ENCODE results near the gene PIK3AP1. TPM values are rescaled to one million over a fixed set of nuclear protein-coding genes. Genes with fewer than 3 reads are reported as not detected.
"Not testable (repeated sequence)": the region's sequence is repeated elsewhere in the genome, so short reads cannot be mapped to it uniquely, and the experiment has no call there.

Gene PIK3AP1
- polyA plus RNA-seq, 2 of the 4 experiments (the other 2 are of a cell fraction) = 1.6 to 3.2 TPM

DNA sequence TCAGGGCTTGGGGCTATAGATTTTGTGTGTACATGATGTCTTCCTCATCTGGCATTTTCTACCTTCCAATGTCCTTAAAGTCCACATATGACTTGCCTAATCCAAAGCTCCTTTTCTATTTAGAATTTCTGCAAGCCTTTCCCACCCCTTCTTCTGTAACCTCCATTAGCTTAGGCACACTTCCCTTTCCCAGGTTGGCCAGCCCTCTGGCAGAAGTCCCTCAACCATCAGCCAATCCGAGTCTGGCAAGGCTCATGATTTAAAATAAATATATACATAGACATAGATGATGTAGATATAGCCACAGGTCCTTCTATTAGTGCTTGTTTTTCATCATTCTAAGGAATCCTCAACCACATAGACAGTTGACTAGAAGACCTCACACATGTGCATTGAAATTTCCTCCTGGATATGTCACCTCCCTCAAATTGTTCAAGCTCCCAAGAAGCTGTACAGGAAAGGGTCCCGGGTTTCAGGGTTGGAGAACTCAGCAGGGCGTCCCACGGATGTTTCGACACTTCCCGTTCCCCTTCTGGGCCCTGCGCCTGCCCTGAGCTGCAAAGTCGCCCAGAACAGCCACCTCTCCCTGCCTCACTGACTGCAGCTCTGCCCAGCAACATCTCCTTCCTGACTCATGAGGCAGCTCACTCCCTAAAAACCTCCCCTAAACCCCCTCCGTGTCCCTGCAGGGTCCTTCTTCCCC lies 20.4 kb upstream of the PIK3AP1 start:
- H3K9me3 ChIP-seq = no peaks in the 10 kb centered on the region
- TF ChIP-seq ZNF302 (CRISPR knock-in tag; IDR thresholded peaks at IDR 0.05) = no peak
- no peak overlapping the region for H3K4me2 ChIP-seq
- no peak overlapping the region for H3K27ac ChIP-seq
- FAIRE-seq = no peak
- no peaks in the 10 kb centered on the region for H3K4me1 ChIP-seq
- WGBS (ENCODE audit: missing lambda C conversion rate) = 58% methylated on average over 9 of the region's 9 CpGs
- POLR2A ChIA-PET = no interaction called here
- CTCF ChIA-PET = interaction anchor here (1.1 to 1.5 kb wide), 2 partner anchors 12 to 23 kb away, joined by 5 to 6 read pairs; no protein-coding TSS in a partner anchor
- DNase-seq (ENCODE audit: low read depth in 1 of 2, low spot score in 1 of 2) = no peak
- ATAC-seq = no peak
- H3K4me3 ChIP-seq = no peak overlapping the region

DNA sequence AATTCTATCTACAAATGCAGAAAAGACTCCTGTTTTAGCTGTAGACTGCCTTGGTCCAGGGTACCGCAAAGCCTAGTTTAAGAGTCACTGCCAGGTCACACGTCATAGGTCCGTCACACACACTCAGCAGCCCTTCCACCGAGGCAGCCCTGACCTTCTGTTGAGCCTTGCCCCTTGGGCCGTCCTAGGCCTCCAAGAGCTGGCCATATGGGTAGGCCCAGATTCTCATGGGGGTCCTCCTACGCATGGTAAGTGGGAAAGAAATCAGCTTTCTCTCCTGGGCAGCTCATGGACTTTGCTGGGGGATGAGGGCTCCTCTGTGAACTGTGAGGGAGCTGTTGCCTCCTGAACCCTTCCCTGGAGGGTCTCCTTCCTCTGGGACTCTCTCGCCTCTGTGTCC lies 19.8 kb upstream of the PIK3AP1 start:
- no peak for ATAC-seq
- H3K4me2 ChIP-seq = no peak overlapping the region
- FAIRE-seq = no peak
- H3K27ac ChIP-seq = no peak overlapping the region
- CTCF ChIA-PET = interaction anchor here (0.9 to 1.5 kb wide), 2 partner anchors 24 to 90 kb away, joined by 3 to 5 read pairs; no protein-coding TSS in a partner anchor
- POLR2A ChIA-PET = no interaction called here
- TF ChIP-seq CBX8 (IDR thresholded peaks at IDR 0.05) (no peak), POLR2AphosphoS2 (conservative IDR thresholded peaks at IDR 0.05; ENCODE audit: low read length) (no peak), KDM5A (IDR thresholded peaks at IDR 0.05) (no peak), CHD4 (IDR thresholded peaks at IDR 0.05; ENCODE audit: borderline replicate concordance) (no peak), ZSCAN20 (CRISPR knock-in tag; IDR thresholded peaks at IDR 0.05) (no peak), HOXA7 (CRISPR knock-in tag; IDR thresholded peaks at IDR 0.05) (no peak), CBX2 (IDR thresholded peaks at IDR 0.05; ENCODE audit: borderline replicate concordance, low read depth) (no peak), EHF (CRISPR knock-in tag; IDR thresholded peaks at IDR 0.05) (no peak), KDM1A (IDR thresholded peaks at IDR 0.05; ENCODE audit: low read depth) (no peak)
- TF ChIP-seq, protein P1, sequence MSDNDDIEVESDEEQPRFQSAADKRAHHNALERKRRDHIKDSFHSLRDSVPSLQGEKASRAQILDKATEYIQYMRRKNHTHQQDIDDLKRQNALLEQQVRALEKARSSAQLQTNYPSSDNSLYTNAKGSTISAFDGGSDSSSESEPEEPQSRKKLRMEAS (IDR thresholded peaks at IDR 0.05) = no peak
- H3K4me3 ChIP-seq = no peak overlapping the region
- H3K9me3 ChIP-seq = no peaks in the 10 kb centered on the region
- WGBS (ENCODE audit: missing lambda C conversion rate) = 76% methylated on average over 7 of the region's 7 CpGs
- H3K4me1 ChIP-seq = no peaks in the 10 kb centered on the region
- DNase-seq (ENCODE audit: low read depth in 1 of 2, low spot score in 1 of 2) = no peak

DNA sequence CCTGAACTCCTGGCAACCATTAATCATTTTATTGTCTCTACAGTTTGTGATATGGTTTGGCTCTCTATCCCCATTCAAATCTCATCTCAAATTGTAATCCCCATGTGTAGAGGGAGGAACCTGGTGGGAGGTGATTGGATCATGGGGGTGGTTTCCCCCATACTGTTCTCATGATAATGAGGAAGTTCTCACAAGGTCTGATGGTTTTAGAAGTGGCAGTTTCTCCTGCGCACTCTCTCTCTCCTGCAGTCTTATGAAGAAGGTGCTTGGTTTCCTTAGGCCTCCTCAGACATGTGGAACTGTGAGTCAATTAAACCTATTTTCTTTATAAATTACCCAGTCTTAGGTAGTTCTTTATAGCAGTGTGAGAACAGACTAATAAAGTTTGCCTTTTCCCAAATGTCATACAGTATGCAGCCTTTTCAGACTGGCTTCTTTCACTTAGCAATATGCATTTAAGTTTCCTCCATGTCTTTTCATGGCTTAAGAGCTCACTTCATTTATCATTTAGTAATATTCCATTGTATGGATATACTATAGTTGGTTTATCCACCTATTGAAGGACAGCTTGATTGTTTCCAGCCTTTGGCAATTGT lies 17.1 kb upstream of the PIK3AP1 start:
- POLR2A ChIA-PET, FAIRE-seq: not testable (repeated sequence)

DNA sequence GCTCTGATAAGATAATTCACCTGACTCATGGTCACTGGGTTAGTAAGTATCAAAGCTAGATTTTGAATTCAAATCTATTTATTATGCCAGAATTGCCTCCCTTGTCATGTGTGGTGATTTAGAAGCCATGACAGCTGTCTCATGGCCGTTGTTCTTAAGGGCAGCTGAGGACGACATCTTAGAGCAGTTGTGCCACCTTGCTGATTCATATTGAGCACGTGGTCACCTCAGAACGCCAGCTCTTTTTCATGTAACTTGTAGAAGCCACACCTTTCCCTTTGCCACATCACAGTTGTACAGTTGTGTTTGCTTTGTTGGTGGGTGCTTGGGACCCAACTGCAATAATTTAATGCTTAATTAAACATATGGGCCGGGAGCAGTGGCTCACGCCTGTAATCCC lies 4.3 kb upstream of the PIK3AP1 start:
- Histone ChIP-seq H3K4me1 (no peaks in the 10 kb centered on the region), H3K4me2 (no peak overlapping the region), H3K27ac (no peak overlapping the region), H3K9me3 (no peaks in the 10 kb centered on the region), H3K4me3 (no peak overlapping the region)
- no peak for FAIRE-seq
- no peak for TF ChIP-seq JUNB (IDR thresholded peaks at IDR 0.05)
- TF ChIP-seq HOXA7 (CRISPR knock-in tag; IDR thresholded peaks at IDR 0.05) = no peak
- no peak for TF ChIP-seq NR3C1 (IDR thresholded peaks at IDR 0.05)
- no peak for TF ChIP-seq ZNF302 (CRISPR knock-in tag; IDR thresholded peaks at IDR 0.05)
- TF ChIP-seq PBX3 (IDR thresholded peaks at IDR 0.05) = no peak
- no peak for TF ChIP-seq KDM1A (IDR thresholded peaks at IDR 0.05; ENCODE audit: low read depth)
- TF ChIP-seq CBX2 (IDR thresholded peaks at IDR 0.05; ENCODE audit: borderline replicate concordance, low read depth) = no peak
- TF ChIP-seq JUN (IDR thresholded peaks at IDR 0.05) = no peak
- no peak for TF ChIP-seq CHD2 (IDR thresholded peaks at IDR 0.05; ENCODE audit: low read length, partially characterized antibody)
- TF ChIP-seq ZFP36 (IDR thresholded peaks at IDR 0.05; ENCODE audit: borderline replicate concordance, partially characterized antibody) = no peak
- no peak for TF ChIP-seq BCL3 (IDR thresholded peaks at IDR 0.05)
- TF ChIP-seq NPAS2 (CRISPR knock-in tag; IDR thresholded peaks at IDR 0.05; ENCODE audit: borderline replicate concordance) = no peak
- TF ChIP-seq, protein P2, sequence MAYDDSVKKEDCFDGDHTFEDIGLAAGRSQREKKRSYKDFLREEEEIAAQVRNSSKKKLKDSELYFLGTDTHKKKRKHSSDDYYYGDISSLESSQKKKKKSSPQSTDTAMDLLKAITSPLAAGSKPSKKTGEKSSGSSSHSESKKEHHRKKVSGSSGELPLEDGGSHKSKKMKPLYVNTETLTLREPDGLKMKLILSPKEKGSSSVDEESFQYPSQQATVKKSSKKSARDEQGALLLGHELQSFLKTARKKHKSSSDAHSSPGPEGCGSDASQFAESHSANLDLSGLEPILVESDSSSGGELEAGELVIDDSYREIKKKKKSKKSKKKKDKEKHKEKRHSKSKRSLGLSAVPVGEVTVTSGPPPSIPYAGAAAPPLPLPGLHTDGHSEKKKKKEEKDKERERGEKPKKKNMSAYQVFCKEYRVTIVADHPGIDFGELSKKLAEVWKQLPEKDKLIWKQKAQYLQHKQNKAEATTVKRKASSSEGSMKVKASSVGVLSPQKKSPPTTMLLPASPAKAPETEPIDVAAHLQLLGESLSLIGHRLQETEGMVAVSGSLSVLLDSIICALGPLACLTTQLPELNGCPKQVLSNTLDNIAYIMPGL (CRISPR knock-in tag; IDR thresholded peaks at IDR 0.05; ENCODE audit: borderline replicate concordance) = no peak
- no peak for TF ChIP-seq NFE2L2 (conservative IDR thresholded peaks at IDR 0.05; ENCODE audit: low read length)
- TF ChIP-seq RNF2 (IDR thresholded peaks at IDR 0.05; ENCODE audit: borderline replicate concordance, low read depth) = no peak
- TF ChIP-seq SREBF2 (IDR thresholded peaks at IDR 0.05) = no peak
- POLR2A ChIA-PET = no interaction called here
- ATAC-seq = no peak
- CTCF ChIA-PET = interaction anchor here (0.6 kb wide), 1 partner anchor 187 kb away, joined by 3 read pairs; no protein-coding TSS in a partner anchor
- 57% methylated on average over 6 of the region's 6 CpGs for WGBS (ENCODE audit: missing lambda C conversion rate)
- DNase-seq (ENCODE audit: low read depth in 1 of 2, low spot score in 1 of 2) = no peak

More for the DNA sequence above, 17.1 kb upstream of the PIK3AP1 start:
- H3K27ac ChIP-seq; H3K4me1 ChIP-seq; H3K4me2 ChIP-seq; H3K4me3 ChIP-seq; H3K9me3 ChIP-seq; ATAC-seq; DNase-seq (ENCODE audit: low read depth in 1 of 2, low spot score in 1 of 2): not testable (repeated sequence)
- CTCF ChIA-PET = interaction anchor here (1.8 kb wide), 1 partner anchor 96 kb away, joined by 4 read pairs; no protein-coding TSS in a partner anchor
- WGBS (ENCODE audit: missing lambda C conversion rate) = 95% methylated on average over 1 of the region's 1 CpG
